Liver (tissue), 2 donors: ENCODE data around the gene TMEM101.

Experiments
- RXRA ChIP-seq, 2 donors: IDR thresholded peaks; 2 replicates each; pipeline ENCODE4 v1.6.1; 2017 to 2018; ENCODE audit warnings: antibody characterized with exemption in 2 of 2, mild to moderate bottlenecking in 1 of 2
- TF ChIP-seq, protein P1 (sequence below): IDR thresholded peaks from 2 replicates; pipeline ENCODE4 v1.6.1; 2016; ENCODE audit warnings: antibody characterized with exemption
- donor health status: healthy.

DNA sequence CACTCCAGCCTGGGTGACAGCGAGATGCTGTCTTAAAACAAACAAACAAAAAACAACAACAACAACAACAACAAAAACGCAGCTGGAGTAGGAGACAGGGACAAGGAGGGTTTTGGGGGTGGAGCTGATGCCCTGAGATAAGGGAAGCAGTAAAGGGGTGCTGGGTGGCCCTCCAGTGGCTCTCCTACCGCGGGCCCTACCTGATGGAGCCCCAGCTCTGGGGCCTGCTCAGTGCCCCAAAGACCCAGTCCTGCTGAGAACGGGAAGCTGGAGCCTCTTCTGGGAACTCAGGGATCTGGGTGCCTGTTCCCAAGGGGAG is 31.6 kb downstream of the TMEM101 start:
- TF ChIP-seq, protein P1, sequence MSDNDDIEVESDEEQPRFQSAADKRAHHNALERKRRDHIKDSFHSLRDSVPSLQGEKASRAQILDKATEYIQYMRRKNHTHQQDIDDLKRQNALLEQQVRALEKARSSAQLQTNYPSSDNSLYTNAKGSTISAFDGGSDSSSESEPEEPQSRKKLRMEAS = no peak
- no peak for TF ChIP-seq RXRA (IDR thresholded peaks at IDR 0.05)
